GM18499 (cell line): ENCODE measurements around the gene CFAP70.

Experiments used
- ATAC-seq: cut with Tn5 transposase; IDR thresholded peaks from one replicate; pipeline ENCODE4 v1.9.1; 2021; ENCODE audit warnings: moderate number of reproducible peaks; ENCODE audit not compliant: insufficient read depth, unreplicated experiment

Gene CFAP70

GRCh38 chr10:73220989-73221388 lies 137.7 kb downstream of the CFAP70 start:
- ATAC-seq = no peak

GRCh38 chr10:73219384-73219783 lies 139.3 kb downstream of the CFAP70 start:
- no peak for ATAC-seq

GRCh38 chr10:73218431-73219191 lies 140.1 kb downstream of the CFAP70 start:
- no peak for ATAC-seq

GRCh38 chr10:73217628-73218027 lies 141.0 kb downstream of the CFAP70 start:
- no peak for ATAC-seq

- no peak for ATAC-seq
Observed at GRCh38 chr10:73215749-73216148, 142.9 kb downstream of the CFAP70 start.

GRCh38 chr10:73211106-73211811 lies 147.4 kb downstream of the CFAP70 start:
- no peak for ATAC-seq

GRCh38 chr10:73210395-73211105 lies 148.1 kb downstream of the CFAP70 start:
- no peak for ATAC-seq

GRCh38 chr10:73209705-73210104 lies 149.0 kb downstream of the CFAP70 start:
- no peak for ATAC-seq

GRCh38 chr10:73207883-73208282 lies 150.8 kb downstream of the CFAP70 start:
- ATAC-seq = no peak

- ATAC-seq = no peak
Observed at GRCh38 chr10:73206385-73206784, 152.3 kb downstream of the CFAP70 start.

- ATAC-seq = no peak
Observed at GRCh38 chr10:73205890-73206289, 152.8 kb downstream of the CFAP70 start.

- ATAC-seq = no peak
Observed at GRCh38 chr10:73205081-73205480, 153.6 kb downstream of the CFAP70 start.
